Measurements from ENCODE around the gene LGALS3.

GRCh38 chr14:55191203-55192053 is 62.4 kb downstream of the LGALS3 start, which contains the start of gene DLGAP5:
- TF ChIP-seq POLR2A (IDR thresholded peaks at IDR 0.05) (no peak), CTCF (IDR thresholded peaks at IDR 0.05) (no peak)
